Body of pancreas (tissue), 4 donors: ENCODE results near the gene CXorf65.

Source experiments
- POLR2A ChIP-seq, 3 donors: fragments of 450-650 bp; IDR thresholded peaks; one replicate each; pipeline ENCODE4 v1.6.1; 2016; ENCODE audit warnings: antibody characterized with exemption in 3 of 3, mild to moderate bottlenecking in 2 of 3
- TF ChIP-seq, protein P1 (sequence below), 7 experiments: fragments of 450-650 bp in 4 of 7; fragments of 200-600 bp in 3 of 7; sonication (generic) in 3 of 7; IDR thresholded peaks; one replicate each; pipeline ENCODE4 v1.5.1; 2016 to 2019; ENCODE audit warnings: antibody characterized with exemption in 7 of 7

DNA sequence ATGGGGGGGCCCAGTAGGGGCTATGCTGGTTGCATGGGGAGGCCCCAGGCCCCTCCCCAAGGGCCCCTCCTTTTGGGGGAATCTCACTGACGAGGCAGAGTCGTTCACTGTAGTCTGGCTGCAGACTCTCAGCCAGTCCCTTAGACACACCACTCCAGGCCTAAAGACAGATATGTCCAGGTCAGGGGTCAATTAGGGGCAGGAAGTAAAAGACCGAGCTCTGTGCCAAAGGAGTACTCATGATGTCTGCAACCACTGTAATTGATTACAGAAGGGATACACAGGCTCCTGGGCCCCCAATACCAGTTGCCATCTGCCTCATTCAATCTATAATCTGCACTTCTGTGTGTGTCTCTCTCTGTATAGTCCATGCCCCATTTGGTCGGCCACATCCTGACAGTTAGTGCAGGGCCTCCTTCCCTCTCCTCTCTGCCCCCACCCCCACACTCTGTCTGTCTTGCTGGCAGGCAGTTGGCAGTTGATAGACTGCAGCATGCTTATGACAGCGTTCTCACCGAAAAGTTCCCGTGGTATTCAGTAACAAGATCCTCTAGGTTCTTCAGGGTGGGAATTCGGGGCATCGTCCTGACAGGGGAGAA is 1.3 kb upstream of the CXorf65 start:
- TF ChIP-seq, protein P1, sequence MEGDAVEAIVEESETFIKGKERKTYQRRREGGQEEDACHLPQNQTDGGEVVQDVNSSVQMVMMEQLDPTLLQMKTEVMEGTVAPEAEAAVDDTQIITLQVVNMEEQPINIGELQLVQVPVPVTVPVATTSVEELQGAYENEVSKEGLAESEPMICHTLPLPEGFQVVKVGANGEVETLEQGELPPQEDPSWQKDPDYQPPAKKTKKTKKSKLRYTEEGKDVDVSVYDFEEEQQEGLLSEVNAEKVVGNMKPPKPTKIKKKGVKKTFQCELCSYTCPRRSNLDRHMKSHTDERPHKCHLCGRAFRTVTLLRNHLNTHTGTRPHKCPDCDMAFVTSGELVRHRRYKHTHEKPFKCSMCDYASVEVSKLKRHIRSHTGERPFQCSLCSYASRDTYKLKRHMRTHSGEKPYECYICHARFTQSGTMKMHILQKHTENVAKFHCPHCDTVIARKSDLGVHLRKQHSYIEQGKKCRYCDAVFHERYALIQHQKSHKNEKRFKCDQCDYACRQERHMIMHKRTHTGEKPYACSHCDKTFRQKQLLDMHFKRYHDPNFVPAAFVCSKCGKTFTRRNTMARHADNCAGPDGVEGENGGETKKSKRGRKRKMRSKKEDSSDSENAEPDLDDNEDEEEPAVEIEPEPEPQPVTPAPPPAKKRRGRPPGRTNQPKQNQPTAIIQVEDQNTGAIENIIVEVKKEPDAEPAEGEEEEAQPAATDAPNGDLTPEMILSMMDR (IDR thresholded peaks at IDR 0.05) = no peak
- TF ChIP-seq POLR2A (IDR thresholded peaks at IDR 0.05) = no peak
